K562 (cell line): ENCODE measurements around the gene CCDC136. TPM values are rescaled to one million over a fixed set of nuclear protein-coding genes. Genes with fewer than 3 reads are reported as not detected.

ENCODE experiments used
- BRF1 ChIP-seq: IDR thresholded peaks from 3 replicates; pipeline ENCODE4 v1.6.1; 2011; ENCODE audit warnings: borderline replicate concordance, mild to moderate bottlenecking; ENCODE audit not compliant: insufficient read length; ENCODE audit errors: extremely low read depth
- CBX5 ChIP-seq: IDR thresholded peaks from 2 replicates; pipeline ENCODE4 v1.6.1; 2014; ENCODE audit warnings: low read depth, borderline replicate concordance
- CHD1 ChIP-seq: fragments of 200-600 bp; sonication (generic); IDR thresholded peaks from one replicate; pipeline ENCODE4 v1.6.1; 2012; ENCODE audit warnings: mild to moderate bottlenecking, moderate library complexity, low read length, inconsistent platforms
- ILF3 ChIP-seq: fragments of 450-650 bp; IDR thresholded peaks from 2 replicates; pipeline ENCODE4 v1.6.1; 2018; ENCODE audit warnings: antibody characterized with exemption, mild to moderate bottlenecking, moderate library complexity, borderline replicate concordance
- MCM5 ChIP-seq: fragments of 450-650 bp; IDR thresholded peaks from 2 replicates; pipeline ENCODE4 v1.6.1; 2016; ENCODE audit warnings: low read depth
- MEF2D ChIP-seq: conservative IDR thresholded peaks from 2 replicates; pipeline ENCODE4 v1.6.1; 2016; ENCODE audit warnings: low read depth, missing genetic modification characterization, missing compliant biosample characterization
- NCOA2 ChIP-seq, 2 experiments: fragments of 450-650 bp; IDR thresholded peaks; 2 replicates each; pipeline ENCODE4 v1.6.1; 2018; ENCODE audit warnings: mild to moderate bottlenecking in 2 of 2, moderate library complexity in 1 of 2; ENCODE audit not compliant: partially characterized antibody in 2 of 2
- NFXL1 ChIP-seq: fragments of 450-650 bp; formaldehyde crosslinking; IDR thresholded peaks from 2 replicates; pipeline ENCODE4 v1.4.0; 2021; ENCODE audit warnings: mild to moderate bottlenecking
- PCBP1 ChIP-seq: fragments of 200-400 bp; formaldehyde crosslinking; IDR thresholded peaks from 2 replicates; pipeline ENCODE4 v1.6.1; 2018; ENCODE audit warnings: mild to moderate bottlenecking, low read depth, low read length; ENCODE audit not compliant: poor library complexity, severe bottlenecking
- SMARCA5 ChIP-seq: fragments of 450-650 bp; IDR thresholded peaks from 2 replicates; pipeline ENCODE4 v1.6.1; 2016
- SREBF2 ChIP-seq: sonication (generic); formaldehyde crosslinking; IDR thresholded peaks from 2 replicates; pipeline ENCODE4 v1.4.0; 2020; ENCODE audit warnings: mild to moderate bottlenecking, missing genetic modification reagents
- SRF ChIP-seq, 2 experiments: fragments of 250-450, 450-650 bp in 1 of 2; sonication (Bioruptor Pico) in 1 of 2; sonication (generic) in 1 of 2; formaldehyde crosslinking; IDR thresholded peaks; 2 replicates each; pipeline versions ENCODE4 v1.5.0 to v1.5.1; 2020 to 2022; ENCODE audit warnings: mild to moderate bottlenecking in 1 of 2, missing genetic modification reagents in 1 of 2
- SRSF9 ChIP-seq: fragments of 200-400 bp; formaldehyde crosslinking; IDR thresholded peaks from 2 replicates; pipeline ENCODE4 v1.6.1; 2017; ENCODE audit warnings: low read depth, low read length, borderline replicate concordance
- STAT5A ChIP-seq: IDR thresholded peaks from 2 replicates; pipeline ENCODE4 v1.6.1; 2012; ENCODE audit warnings: low read length, inconsistent platforms, borderline replicate concordance
- ZC3H8 ChIP-seq: fragments of 450-650 bp; IDR thresholded peaks from 2 replicates; pipeline ENCODE4 v1.6.1; 2017
- ZNF274 ChIP-seq: IDR thresholded peaks from 2 replicates; pipeline ENCODE4 v1.6.1; 2011; ENCODE audit warnings: low read depth, mild to moderate bottlenecking, low read length, moderate library complexity, borderline replicate concordance
- ZNF589 ChIP-seq: fragments of 200-800 bp; sonication (Bioruptor generic); IDR thresholded peaks from 2 replicates; pipeline ENCODE4 v1.6.1; 2016; ENCODE audit warnings: low read depth, missing genetic modification characterization, missing compliant biosample characterization
- ZNF830 ChIP-seq: fragments of 250-450 bp; sonication (Bioruptor Pico); IDR thresholded peaks from 2 replicates; pipeline ENCODE4 v1.5.0; 2021; ENCODE audit warnings: mild to moderate bottlenecking
- polyA plus RNA-seq, 8 experiments: library from polyadenylated mRNA; depleted of rRNA in 4 of 8; stranded (reverse) in 5 of 8; unstranded in 3 of 8; fragments of >200 nt; fragmentation: Nextera tagmentation in 2 of 8; fragmentation: Illumina TruSeq in 1 of 8; extraction: Ambion mirVana in 2 of 8; extraction: Trizol in 1 of 8; gene quantifications; 2 replicates each; pipeline versions ENCODE4 v1.2.1 to v1.2.3, GENCODE V29; 2011 to 2014; ENCODE audit warnings: inconsistent platforms in 1 of 8, missing spikeins in 1 of 8
- total RNA-seq, 7 experiments: library from RNA; depleted of rRNA in 6 of 7; stranded (reverse); fragments of >200 nt in 6 of 7; fragmentation: Illumina TruSeq in 2 of 7; extraction: Trizol in 2 of 7; gene quantifications; 2 replicates each; pipeline versions ENCODE4 v1.2.1 to v1.2.3, GENCODE V29; 2011 to 2021; ENCODE audit warnings: low replicate concordance in 1 of 7
- TF ChIP-seq, protein P1 (sequence below): fragments of 450-650 bp; formaldehyde crosslinking; IDR thresholded peaks from 2 replicates; pipeline ENCODE4 v1.4.0; 2022; ENCODE audit warnings: mild to moderate bottlenecking, moderate library complexity
- TF ChIP-seq, protein P2 (sequence below): fragments of 250-450 bp; sonication (Bioruptor Pico); IDR thresholded peaks from 2 replicates; pipeline ENCODE4 v1.4.0; 2020
- TF ChIP-seq, protein P3 (sequence below): fragments of 250-450 bp; sonication (Bioruptor Pico); IDR thresholded peaks from 2 replicates; pipeline ENCODE4 v1.5.0; 2021

CCDC136 gene
- total and polyA plus RNA-seq, 9 of the 15 experiments (the other 6 are each of a cell fraction or from before 2014, with no cell fraction given): 2.4 to 40.8 (median 26.5) TPM

- TF ChIP-seq SRF (CRISPR knock-in tag; IDR thresholded peaks at IDR 0.05) (no peak), NFXL1 (CRISPR knock-in tag) (no peak), SMARCA5 (no peak), ZC3H8 (no peak), PCBP1 (no peak), BRF1 (no peak), STAT5A (peak; percentile 80), MEF2D (tag) (no peak), CBX5 (peak; percentile 41; the same call in 1 of the 2 replicates), NCOA2 (IDR thresholded peaks at IDR 0.05; ENCODE audit: partially characterized antibody in 2 of 2) (no peak), CHD1 (no peak), SREBF2 (CRISPR knock-in tag) (no peak), MCM5 (no peak), ZNF274 (no peak), ZNF830 (CRISPR knock-in tag) (no peak), ILF3 (no peak), SRSF9 (no peak), ZNF589 (CRISPR knock-in tag) (0 out of 2 replicates have a peak, but pooled peaks have one; percentile 33)
- TF ChIP-seq, protein P1, sequence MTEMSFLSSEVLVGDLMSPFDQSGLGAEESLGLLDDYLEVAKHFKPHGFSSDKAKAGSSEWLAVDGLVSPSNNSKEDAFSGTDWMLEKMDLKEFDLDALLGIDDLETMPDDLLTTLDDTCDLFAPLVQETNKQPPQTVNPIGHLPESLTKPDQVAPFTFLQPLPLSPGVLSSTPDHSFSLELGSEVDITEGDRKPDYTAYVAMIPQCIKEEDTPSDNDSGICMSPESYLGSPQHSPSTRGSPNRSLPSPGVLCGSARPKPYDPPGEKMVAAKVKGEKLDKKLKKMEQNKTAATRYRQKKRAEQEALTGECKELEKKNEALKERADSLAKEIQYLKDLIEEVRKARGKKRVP (CRISPR knock-in tag): no peak
- TF ChIP-seq, protein P2, sequence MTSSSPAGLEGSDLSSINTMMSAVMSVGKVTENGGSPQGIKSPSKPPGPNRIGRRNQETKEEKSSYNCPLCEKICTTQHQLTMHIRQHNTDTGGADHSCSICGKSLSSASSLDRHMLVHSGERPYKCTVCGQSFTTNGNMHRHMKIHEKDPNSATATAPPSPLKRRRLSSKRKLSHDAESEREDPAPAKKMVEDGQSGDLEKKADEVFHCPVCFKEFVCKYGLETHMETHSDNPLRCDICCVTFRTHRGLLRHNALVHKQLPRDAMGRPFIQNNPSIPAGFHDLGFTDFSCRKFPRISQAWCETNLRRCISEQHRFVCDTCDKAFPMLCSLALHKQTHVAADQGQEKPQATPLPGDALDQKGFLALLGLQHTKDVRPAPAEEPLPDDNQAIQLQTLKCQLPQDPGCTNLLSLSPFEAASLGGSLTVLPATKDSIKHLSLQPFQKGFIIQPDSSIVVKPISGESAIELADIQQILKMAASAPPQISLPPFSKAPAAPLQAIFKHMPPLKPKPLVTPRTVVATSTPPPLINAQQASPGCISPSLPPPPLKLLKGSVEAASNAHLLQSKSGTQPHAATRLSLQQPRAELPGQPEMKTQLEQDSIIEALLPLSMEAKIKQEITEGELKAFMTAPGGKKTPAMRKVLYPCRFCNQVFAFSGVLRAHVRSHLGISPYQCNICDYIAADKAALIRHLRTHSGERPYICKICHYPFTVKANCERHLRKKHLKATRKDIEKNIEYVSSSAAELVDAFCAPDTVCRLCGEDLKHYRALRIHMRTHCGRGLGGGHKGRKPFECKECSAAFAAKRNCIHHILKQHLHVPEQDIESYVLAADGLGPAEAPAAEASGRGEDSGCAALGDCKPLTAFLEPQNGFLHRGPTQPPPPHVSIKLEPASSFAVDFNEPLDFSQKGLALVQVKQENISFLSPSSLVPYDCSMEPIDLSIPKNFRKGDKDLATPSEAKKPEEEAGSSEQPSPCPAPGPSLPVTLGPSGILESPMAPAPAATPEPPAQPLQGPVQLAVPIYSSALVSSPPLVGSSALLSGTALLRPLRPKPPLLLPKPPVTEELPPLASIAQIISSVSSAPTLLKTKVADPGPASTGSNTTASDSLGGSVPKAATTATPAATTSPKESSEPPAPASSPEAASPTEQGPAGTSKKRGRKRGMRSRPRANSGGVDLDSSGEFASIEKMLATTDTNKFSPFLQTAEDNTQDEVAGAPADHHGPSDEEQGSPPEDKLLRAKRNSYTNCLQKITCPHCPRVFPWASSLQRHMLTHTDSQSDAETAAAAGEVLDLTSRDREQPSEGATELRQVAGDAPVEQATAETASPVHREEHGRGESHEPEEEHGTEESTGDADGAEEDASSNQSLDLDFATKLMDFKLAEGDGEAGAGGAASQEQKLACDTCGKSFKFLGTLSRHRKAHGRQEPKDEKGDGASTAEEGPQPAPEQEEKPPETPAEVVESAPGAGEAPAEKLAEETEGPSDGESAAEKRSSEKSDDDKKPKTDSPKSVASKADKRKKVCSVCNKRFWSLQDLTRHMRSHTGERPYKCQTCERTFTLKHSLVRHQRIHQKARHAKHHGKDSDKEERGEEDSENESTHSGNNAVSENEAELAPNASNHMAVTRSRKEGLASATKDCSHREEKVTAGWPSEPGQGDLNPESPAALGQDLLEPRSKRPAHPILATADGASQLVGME: no peak
- TF ChIP-seq, protein P3, sequence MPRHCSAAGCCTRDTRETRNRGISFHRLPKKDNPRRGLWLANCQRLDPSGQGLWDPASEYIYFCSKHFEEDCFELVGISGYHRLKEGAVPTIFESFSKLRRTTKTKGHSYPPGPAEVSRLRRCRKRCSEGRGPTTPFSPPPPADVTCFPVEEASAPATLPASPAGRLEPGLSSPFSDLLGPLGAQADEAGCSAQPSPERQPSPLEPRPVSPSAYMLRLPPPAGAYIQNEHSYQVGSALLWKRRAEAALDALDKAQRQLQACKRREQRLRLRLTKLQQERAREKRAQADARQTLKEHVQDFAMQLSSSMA: no peak
Observed at GRCh38 chr7:128812514-128813168, 20.9 kb downstream of the CCDC136 start (continued).
